NCI-H2171 treated with DMSO at 0.1 percent for 48 hours (cell line): ENCODE measurements around the gene SLC6A6.
"Not testable (repeated sequence)": the region's sequence is repeated elsewhere in the genome, so short reads cannot be mapped to it uniquely, and the experiment has no call there.

Source experiments
- DNase-seq: peaks from one replicate; lab custom pipeline; 2025; lab: John Stamatoyannopoulos, UW

SLC6A6 gene

GRCh38 chr3:14437705-14438104, 35.3 kb downstream of the SLC6A6 start:
- not testable (repeated sequence) for DNase-seq

- DNase-seq: no peak
Observed at GRCh38 chr3:14438262-14438661, 35.9 kb downstream of the SLC6A6 start.

GRCh38 chr3:14438929-14439328, 36.5 kb downstream of the SLC6A6 start:
- no peak for DNase-seq

GRCh38 chr3:14439501-14440167, 37.2 kb downstream of the SLC6A6 start:
- DNase-seq: peak; percentile 37

GRCh38 chr3:14440168-14440518, 37.7 kb downstream of the SLC6A6 start:
- DNase-seq: no peak

- peak; percentile 38 for DNase-seq
Observed at GRCh38 chr3:14440531-14441239, 38.3 kb downstream of the SLC6A6 start.

GRCh38 chr3:14441240-14441919, 39.0 kb downstream of the SLC6A6 start:
- DNase-seq: no peak

- no peak for DNase-seq
Observed at GRCh38 chr3:14441920-14442300, 39.5 kb downstream of the SLC6A6 start.

- no peak for DNase-seq
Observed at GRCh38 chr3:14444380-14444779, 42.0 kb downstream of the SLC6A6 start.

GRCh38 chr3:14445773-14446172, 43.4 kb downstream of the SLC6A6 start:
- no peak for DNase-seq

GRCh38 chr3:14446988-14447570, 44.7 kb downstream of the SLC6A6 start:
- DNase-seq: no peak

- no peak for DNase-seq
Observed at GRCh38 chr3:14448063-14448462, 45.7 kb downstream of the SLC6A6 start.

- DNase-seq: no peak
Observed at GRCh38 chr3:14448756-14449727, 46.6 kb downstream of the SLC6A6 start.

GRCh38 chr3:14450506-14450905, 48.1 kb downstream of the SLC6A6 start:
- no peak for DNase-seq

GRCh38 chr3:14450922-14451606, 48.7 kb downstream of the SLC6A6 start:
- DNase-seq: no peak

- no peak for DNase-seq
Observed at GRCh38 chr3:14451844-14452739, 49.7 kb downstream of the SLC6A6 start.

- no peak for DNase-seq
Observed at GRCh38 chr3:14452740-14453710, 50.6 kb downstream of the SLC6A6 start.

- no peak for DNase-seq
Observed at GRCh38 chr3:14453876-14454638, 51.7 kb downstream of the SLC6A6 start.
